SH-SY5Y (cell line): ENCODE results near the gene NIPAL4.

Experiments
- GATA2 ChIP-seq: IDR thresholded peaks from 2 replicates; pipeline ENCODE4 v1.6.1; 2011; ENCODE audit warnings: mild to moderate bottlenecking, low read depth, low read length
- GATA3 ChIP-seq: IDR thresholded peaks from 2 replicates; pipeline ENCODE4 v1.6.1; 2011; ENCODE audit warnings: low read depth, mild to moderate bottlenecking, low read length, moderate library complexity

- TF ChIP-seq GATA2 (no peak), GATA3 (no peak)
Measured at GRCh38 chr5:157491471-157491995, 31.5 kb downstream of the NIPAL4 start.
